GF-D8 (cell line): Measurements from ENCODE around the gene HAUS3.
A peak's percentile ranks its signal among the peaks of the same experiment; 100 is the strongest.

Experiments
- DNase-seq: peaks from one replicate; lab custom pipeline; 2025; lab: John Stamatoyannopoulos, UW

Gene HAUS3, protein sequence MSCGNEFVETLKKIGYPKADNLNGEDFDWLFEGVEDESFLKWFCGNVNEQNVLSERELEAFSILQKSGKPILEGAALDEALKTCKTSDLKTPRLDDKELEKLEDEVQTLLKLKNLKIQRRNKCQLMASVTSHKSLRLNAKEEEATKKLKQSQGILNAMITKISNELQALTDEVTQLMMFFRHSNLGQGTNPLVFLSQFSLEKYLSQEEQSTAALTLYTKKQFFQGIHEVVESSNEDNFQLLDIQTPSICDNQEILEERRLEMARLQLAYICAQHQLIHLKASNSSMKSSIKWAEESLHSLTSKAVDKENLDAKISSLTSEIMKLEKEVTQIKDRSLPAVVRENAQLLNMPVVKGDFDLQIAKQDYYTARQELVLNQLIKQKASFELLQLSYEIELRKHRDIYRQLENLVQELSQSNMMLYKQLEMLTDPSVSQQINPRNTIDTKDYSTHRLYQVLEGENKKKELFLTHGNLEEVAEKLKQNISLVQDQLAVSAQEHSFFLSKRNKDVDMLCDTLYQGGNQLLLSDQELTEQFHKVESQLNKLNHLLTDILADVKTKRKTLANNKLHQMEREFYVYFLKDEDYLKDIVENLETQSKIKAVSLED

DNA sequence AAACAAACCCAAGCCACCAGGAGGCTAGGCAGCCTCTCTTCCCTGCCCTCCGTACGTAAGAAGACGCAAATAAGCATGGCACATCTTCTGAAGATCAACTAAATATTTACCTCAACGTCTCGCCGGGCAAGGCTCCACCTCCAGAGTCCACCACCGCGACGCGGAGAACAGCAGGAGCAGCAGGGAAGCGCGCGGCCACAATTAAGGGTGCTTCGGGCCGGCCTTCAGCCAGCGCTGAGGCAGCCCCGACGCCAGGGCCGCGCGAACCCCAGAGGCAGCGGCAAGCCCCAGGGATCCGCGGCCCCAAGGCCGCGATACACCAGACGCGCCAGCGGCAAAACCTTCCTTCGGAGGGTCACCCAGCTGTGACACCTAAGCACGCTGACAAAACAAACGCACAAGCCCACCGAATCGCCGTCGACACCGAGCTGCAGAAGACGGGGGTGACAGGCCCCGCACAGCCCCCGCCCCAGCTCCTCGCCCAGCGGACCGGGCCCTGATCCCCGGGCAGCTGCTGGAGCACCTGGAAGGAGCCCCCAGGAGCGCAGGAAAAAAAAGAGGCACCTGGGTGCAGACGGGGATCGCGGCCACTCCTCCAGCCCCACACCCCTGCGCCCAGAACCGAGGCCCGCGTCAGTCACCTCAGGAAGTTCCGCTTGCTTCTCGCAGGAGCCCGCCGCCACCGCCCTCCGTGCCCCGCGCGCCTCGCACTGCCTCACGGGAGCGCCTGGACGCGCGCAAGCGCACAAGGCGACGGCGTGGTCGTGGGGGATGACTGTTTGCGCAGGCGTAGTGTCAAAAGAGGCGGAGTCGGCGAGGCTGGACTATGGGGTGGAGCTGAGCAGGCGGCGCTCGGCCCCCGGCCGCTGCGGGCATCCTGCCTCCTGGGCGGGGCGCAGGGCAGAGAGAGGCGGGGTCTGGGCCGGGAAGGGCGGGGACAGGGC lies at the start of gene HAUS3, which contains the start of gene POLN:
HAUS3 (minus strand) TSS at position 712 of the 944 bp plus-strand sequence. CDS start 1,175 bp downstream, outside the sequence.
POLN (minus strand) TSS at position 712 of the 944 bp plus-strand sequence. CDS start 12,890 bp downstream, outside the sequence.
- DNase-seq, result peak; percentile 87

DNA sequence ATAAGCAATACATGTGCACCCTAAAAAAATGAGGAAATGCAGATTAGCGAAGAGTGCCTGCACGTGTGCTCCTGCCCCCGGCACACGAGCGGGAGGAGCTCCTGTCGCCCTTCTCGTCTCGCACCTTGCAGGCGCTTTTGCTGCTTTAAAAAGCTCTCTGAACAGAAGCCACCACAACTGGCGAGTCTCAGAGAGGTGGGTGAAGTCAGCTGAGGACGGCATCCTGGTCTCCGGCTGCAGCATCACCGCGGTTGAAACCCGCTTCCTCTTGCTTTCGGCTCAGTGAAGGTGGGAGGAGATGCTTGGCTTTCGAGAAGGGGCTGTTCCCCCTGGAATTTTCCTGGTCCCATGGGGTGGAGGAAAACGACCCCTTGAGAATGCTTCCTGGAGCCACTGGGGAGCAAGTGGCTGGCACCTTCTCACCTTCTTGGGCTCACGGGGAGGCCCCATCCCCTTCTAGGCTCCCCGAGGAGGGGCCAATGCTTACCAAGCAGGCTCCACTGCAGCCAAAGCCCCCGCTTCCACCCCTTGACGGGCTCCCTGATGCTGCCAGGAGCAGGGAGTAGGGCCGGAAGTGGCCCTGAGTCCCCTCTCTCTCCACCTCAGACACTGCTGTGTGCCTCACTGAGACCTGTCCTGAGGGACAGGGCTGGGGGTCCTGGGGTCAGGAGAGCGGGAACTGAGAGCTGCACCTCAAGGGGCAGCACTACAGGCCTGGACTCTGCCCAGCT lies 49.2 kb upstream of the HAUS3 start:
- no peak for DNase-seq

DNA sequence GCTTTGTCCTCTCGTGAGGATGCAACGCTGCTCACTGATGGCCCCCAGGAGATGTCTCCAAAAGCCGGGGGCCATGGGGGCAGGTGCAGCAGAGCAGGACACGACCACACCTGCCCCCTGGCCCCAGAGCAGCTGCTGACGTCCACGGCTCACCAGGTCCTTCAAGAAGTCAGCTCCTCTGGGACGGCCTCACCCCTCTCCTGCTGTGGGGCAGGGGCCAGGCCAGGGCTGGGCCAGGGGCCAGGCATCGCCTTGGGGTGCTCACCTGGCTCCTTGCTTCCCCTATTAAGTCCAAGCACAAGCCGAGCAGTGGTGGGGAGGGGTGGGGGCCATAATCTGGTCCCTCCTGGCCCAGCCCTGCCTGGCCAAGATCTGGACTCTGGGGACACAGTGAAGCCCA lies 48.6 kb upstream of the HAUS3 start:
- no peak for DNase-seq

DNA sequence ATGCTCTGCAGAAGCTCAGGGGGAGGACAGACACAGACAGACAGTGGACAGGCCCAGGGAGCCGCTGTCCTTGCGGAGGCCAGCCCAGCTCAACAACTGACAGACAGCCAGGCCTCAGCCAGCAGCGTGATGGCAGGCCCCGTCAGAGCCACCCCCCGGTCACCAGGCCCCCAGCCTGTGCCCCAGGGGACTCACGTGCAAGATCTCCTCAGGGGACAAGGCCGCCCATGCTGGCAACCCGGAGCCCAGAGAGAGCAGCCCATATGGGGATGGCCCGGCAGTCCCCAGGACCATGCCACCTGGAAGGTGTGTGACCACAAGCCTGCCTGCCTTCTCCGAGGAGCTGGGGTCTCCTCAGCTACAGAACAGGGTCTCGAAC lies 48.0 kb upstream of the HAUS3 start:
- DNase-seq, result no peak

DNA sequence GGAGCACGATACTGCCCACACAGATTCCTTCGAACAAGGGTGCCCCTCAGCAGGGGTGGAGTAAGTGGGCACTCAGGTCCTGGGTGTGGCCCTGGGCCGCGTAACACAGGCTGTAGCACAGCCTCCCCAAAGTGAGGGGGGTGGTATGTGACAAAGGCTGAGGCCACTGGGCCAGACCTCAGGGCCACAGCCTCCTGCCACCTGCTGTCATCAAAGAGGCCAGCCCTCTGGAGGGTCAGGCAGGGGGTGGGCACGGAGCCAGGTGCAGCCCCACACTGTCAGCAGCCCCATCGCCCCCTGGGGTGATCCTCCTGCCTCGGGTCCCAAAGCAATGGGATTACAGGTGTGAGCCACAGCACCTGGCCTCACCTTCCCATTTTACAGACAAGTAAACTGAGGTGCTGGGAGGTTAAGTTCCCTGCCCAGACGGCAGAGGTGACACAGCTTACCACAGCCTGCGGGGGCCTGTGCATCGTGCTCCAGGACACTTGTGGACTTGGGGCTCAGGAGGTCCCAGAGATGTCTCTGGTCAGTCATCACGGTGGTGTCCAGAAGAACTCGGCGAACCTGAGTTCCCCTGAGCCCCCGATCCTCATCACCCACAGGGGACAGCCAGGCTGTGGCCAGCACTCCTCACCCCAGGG lies 47.5 kb upstream of the HAUS3 start:
- DNase-seq, result no peak

DNA sequence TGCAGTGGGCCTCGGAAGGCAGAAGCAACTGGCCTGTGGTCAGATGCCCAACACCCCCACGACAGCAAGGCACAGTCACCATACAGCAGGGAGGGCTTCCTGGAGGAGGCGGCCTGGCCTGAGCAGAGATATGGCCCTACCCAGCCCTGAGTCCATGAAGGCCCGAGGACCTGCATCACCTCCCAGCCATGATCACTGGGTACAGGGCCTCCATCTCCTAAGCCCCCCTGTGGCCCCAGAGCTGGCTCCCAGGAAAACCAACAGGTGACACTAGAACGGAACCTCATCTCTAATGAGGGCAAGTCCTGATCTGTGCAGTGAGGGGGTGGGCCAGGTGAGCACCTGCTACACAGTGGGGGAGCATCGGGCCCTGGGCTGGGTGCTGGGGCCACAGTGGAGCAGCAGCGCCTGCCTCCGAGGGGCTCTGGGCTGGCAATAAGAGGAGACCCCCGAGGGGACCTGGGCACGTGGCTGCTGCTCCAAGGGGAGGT lies 46.2 kb upstream of the HAUS3 start:
- DNase-seq, result no peak

DNA sequence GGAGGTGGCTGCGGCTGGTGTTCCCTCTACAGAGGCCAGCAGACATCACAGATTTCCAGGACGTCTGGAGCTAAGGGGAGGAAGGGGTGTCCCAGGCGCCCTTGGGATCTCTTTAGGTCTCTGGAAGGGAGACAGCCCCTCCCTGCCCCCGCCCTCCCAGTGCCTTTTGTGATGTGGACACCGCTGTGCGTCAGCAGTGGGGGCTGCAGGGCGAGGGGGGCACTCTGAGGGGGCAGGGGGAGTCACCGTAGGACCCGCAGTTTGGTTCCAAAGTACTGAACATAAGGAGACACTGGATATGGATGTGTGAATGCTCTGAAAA lies 45.6 kb upstream of the HAUS3 start:
- no peak for DNase-seq

DNA sequence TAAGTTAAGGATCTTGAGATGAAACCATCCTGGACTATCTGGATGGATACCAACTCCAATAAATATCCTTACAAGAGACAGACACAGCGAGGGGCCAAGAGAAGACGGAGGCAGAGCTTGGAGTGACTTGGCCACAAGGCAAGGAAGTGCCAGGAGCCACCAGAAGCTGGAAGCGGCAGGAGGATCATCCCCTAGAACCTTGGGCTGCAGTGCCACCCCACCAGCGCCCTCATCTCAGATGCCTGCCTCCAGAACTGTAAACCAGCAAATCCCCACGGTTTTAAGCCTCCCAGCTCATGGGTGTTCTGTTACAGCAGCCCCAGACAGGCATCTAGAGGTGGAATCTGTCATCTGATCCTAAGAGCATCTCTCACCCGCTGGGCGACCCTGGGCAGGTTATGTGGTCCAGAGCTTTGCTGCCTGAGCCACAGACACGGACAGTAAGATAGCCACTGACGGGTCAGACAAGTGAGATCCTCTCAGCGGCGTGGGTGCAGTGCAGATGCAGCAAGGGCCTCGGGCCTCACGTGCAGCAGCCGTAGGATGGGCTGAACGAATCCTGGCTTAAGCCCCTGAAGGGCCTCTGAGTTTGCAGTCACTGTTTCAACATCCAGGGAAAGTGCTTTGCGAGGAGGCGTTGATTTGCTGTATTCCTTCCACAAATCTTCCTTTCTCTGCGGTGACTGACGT lies 45.1 kb upstream of the HAUS3 start:
- no peak for DNase-seq

DNA sequence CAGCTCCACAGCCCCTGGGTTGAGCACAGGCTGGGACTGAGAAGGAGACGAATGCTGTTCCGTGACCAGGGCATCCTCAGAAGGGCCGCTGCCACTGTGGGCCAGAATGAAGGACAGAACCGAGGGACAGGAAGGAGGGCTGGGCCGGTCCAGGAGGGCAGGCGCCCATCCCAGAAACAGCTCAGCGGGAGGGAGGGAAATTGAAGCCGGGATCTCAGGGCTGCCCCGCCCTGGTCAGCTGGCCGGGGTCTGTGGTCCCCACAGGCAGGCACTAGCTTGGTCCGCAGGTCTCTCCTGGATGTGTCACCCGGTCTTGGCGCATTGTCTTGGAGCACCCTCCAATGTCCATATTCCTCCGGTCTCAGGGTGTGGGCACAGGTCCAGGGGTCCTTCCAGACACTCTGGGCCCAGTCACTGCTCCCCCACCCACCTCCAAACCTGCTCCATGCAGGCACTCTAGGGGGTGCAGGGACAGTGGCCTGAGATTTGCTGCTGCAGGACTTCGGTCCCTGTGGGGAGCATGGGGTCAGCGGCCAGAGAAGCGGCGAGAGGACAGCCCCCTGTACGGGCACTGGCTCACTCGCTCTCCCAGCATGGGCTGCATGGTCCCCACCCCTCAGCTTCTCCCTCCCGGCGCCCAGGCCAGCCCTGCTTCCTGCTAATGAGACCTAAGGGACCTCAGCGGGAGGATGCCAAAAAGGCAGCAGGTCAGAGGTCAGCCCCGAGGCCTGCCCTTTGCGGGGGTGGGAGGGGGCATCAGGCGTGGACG lies 43.9 kb upstream of the HAUS3 start:
- no peak for DNase-seq

DNA sequence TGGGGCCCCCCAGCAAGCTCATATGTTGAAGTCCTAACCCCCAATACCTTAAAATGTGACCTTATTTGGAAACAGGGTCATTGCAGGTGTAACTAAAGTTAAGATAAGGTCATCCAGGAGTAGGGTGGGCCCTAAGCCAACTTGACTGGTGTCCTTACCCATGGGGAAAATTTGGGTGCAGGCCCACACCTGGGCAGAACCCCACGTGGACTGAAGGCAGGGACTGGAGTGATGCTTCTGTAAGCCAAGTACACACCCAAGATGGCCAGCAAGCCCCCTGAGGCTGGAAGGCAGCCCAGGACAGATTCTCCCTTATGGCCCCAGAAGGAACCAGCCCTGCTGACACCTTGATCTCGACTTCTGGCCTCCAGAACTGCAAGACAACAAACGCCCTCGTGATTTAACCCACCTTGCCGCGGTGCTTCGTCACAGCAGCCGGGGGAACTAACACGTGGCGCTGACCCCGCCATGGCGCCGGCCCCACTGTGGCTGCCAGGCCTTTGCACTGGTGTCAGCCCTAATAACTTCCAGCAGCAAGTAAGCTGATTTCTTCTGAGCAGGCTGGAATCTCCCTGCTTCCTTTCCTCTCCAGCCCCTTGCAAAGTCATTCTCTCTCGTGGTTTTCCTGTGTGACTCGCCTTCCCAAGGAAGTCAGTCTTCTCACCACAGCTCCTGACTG lies 43.2 kb upstream of the HAUS3 start:
- no peak for DNase-seq

DNA sequence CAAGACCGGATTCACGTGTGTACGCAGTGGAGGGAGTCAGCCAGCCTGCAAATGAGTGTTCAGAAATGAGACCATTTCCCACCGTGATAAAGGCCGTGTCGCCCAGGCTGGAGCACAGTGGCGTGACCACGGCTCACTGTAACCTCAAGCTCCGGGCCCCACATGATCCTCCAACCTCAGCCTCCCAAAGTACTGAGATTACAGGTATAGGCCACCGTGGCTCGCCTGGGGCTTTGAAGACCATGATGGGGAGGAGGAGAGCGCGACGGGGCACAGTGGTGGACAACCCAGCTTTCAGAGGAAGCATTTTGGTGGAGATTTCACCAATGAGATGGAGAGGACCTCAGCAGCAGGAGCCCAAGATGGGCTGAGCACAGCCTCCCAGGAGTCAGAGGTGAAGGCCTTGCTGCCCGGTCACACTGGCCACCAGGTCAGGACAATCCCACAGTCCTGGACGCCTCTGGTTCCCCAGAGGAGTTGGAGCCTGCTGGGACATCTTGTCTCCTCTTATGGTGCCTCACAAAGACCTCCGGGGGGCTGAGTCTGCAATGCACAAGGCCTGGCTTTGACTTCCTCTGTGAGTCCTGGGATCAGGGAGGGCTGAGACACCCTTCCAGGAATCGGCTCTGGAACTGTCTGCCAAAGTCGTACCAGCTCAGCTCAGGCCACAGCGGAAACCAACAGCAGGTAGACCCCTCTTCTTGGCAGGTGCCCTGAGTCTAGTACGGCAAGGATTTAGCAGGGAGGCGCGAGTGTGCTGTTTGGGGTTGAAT lies 42.4 kb upstream of the HAUS3 start:
- DNase-seq, result no peak

DNA sequence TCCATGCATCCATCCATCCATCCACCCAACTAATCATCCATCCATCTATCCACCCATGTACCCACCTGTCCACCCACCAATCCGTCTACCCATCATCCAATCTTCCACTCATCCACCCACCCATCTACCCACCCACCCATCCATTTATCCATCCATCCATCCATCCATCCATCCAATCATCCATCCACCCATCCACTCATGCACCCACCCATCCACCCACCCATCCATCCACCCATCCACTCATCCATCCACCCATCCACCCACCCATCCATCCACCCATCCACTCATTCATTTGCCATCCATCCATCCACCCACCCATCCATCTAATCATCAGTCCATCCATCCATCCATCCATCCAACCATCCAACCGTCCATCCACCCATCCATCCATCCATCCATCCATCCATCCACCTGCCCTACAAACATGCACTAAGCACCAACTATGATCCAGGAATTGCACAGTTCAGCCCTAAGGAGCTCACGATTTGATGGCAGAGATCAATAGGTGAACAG lies 41.3 kb upstream of the HAUS3 start:
- DNase-seq, result no peak

DNA sequence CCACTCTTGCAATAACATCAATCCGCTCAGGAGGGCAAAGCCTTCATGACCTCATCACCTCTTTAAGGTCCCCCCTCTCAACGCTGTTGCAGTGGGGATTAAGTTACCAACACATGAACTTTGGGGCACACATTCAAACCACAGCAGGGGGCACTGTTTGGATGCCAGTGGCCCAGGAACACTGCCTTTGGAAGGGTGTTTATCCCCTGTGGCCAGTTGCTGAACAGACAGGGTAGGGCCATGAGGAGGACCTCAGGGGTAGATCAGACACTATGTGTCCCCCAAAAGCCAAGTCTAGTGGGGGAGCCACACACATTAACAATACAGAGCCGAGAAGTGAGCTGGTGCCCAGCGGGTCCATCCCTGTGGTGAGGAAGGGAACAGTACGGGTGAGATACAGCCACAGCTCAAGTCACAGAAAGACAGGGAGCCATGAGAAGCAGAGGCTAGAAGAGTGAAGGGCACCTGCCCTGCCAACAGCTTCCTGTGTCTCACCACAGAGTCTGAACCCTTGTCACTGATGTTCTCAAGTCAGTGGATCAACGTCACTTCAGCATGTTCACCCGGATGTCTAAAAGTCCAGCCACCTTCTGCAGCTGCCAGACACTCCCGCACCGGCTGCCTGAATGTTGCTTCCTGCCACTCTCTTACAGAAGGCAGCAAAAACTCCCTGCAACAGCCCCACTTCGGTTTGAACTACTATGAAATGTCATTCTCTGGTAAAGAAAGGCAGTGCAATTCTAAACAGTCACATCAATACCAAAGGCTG lies 39.8 kb upstream of the HAUS3 start:
- peak; percentile 34 for DNase-seq

DNA sequence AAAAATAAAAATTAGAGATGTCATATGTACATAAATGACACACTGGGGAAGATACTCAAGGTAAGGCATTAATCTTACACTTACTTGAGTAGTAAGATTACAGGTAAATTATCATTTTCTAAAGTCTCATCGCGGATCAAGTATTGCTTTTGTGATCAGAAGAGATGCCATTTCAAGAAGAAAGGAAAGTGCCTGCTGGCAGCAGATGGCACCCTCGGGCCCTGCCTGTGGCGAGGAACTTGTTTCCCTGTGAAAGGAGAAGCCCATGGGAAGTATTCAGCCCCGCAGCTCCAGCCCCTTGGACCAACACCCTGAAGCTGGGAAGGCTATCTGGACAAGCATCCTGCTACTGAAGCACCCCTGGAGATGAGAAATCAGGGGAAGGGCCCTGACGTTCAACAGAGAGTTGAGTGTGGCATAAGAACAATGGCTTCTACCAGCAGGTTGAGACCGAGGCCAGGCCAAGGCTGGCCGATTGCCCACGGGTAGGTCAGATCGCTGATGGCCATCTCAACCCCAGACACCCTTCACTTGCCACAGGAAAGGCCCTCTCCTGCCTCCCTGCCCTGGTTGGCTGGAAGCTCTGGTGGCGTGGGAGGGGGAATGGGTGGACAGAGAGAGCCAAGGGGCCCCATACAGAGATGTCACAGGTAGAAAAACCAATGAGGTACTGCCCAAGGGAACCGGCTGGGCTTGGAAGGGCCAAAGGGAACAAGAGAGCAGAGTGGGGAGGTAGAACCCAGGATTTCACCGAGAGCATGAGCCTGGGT lies 38.8 kb upstream of the HAUS3 start:
- DNase-seq, result no peak

DNA sequence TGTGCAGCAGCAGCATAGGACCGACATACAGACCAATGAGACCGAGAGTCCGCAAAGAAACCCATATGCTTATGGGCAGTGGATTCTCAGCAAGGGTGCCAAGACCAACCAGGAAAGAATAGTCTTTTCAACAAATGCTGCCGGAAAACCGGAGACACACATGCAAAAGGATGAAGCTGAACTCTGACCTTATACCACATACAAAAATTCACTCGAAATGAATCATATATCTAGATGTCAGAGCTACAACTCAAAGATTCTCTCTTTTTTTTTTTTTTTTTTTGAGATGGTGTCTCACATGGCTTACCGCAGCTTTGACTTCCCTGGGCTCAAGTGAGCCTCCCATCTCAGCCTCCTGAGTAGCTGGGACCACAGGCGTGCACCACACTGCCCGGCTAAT lies 36.0 kb upstream of the HAUS3 start:
- no peak for DNase-seq

DNA sequence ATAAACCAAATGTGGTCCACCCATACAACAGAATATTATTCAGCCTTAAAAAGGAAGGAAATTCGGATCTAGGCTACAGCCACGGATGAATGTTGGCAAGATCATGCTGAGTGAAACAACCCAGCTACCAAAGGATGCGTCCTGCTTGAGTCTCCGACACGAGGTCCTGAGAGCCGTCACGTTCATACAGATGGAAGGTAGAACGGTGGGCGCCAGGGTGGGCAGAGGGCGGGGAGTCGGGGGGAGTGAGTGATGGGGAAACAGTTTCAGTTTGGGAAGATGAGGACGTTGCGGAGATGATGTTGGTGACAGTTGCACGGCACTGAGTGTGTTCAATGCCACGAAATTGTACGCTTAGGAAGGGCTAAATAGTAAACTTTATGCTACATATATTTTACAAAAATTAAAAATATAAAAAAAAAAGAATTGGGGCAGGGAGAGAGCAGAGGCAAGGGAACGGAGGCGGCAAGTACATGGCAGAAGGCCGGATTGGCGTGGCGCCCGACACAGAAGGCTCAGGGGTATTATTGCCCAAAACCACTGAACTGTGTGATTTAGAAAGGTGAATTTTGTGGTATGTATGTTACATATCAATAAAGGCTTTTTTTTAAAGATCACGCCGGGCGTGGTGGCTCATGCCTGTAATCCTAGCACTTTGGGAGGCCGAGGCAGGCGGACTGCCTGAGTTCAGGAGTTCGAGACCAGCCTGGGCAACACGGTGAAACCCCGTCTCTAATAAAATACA lies 34.8 kb upstream of the HAUS3 start:
- DNase-seq, result no peak
